ENCODE data around the gene TRAF4.

Gene TRAF4

GRCh38 chr17:28747051-28747691, 3.4 kb downstream of the TRAF4 start:
- no peak for TF ChIP-seq CTCF (IDR thresholded peaks at IDR 0.05; ENCODE audit: low read length, missing control alignments)
- H3K4me3 ChIP-seq (replicated peaks; ENCODE audit: low read depth, low read length): no peak overlapping the region
- DNase-seq (ENCODE audit: low read depth): no peak

GRCh38 chr17:28747801-28748750, 4.3 kb downstream of the TRAF4 start:
- no peak for TF ChIP-seq CTCF (IDR thresholded peaks at IDR 0.05; ENCODE audit: low read length, missing control alignments)
- DNase-seq (ENCODE audit: low read depth): no peak
- H3K4me3 ChIP-seq (replicated peaks; ENCODE audit: low read depth, low read length): no peak overlapping the region

- no peak for DNase-seq (ENCODE audit: low read depth)
- TF ChIP-seq CTCF (IDR thresholded peaks at IDR 0.05; ENCODE audit: low read length, missing control alignments): no peak
- no peak overlapping the region for H3K4me3 ChIP-seq (replicated peaks; ENCODE audit: low read depth, low read length)
Measured at GRCh38 chr17:28748852-28749515, 5.2 kb downstream of the TRAF4 start.

GRCh38 chr17:28749516-28750177, 5.8 kb downstream of the TRAF4 start:
- no peak for TF ChIP-seq CTCF (IDR thresholded peaks at IDR 0.05; ENCODE audit: low read length, missing control alignments)
- no peak overlapping the region for H3K4me3 ChIP-seq (replicated peaks; ENCODE audit: low read depth, low read length)
- no peak for DNase-seq (ENCODE audit: low read depth)

- TF ChIP-seq CTCF (IDR thresholded peaks at IDR 0.05; ENCODE audit: low read length, missing control alignments): peak; percentile 14
- DNase-seq (ENCODE audit: low read depth): peak; percentile 95
- H3K4me3 ChIP-seq (replicated peaks; ENCODE audit: low read depth, low read length): no peak overlapping the region
Measured at GRCh38 chr17:28750178-28751047, 6.6 kb downstream of the TRAF4 start.
